KOPT-K1 (cell line): ENCODE measurements around the gene TSR1.

Source experiments
- H3K27ac ChIP-seq: fragments of 200-600 bp; sonication (generic); 2 replicates; pipeline ENCODE4 v1.5.1; 2016; ENCODE audit warnings: antibody characterized with exemption, mild to moderate bottlenecking, low read depth, low read length; ENCODE audit not compliant: poor library complexity, severe bottlenecking
- H3K36me3 ChIP-seq: fragments of 200-600 bp; sonication (generic); 2 replicates; pipeline ENCODE4 v1.5.1; 2017; ENCODE audit warnings: antibody characterized with exemption, mild to moderate bottlenecking, low read length, moderate library complexity; ENCODE audit not compliant: insufficient read depth
- H3K9me3 ChIP-seq: fragments of 200-600 bp; sonication (generic); 2 replicates; pipeline ENCODE4 v1.5.1; 2017; ENCODE audit warnings: antibody characterized with exemption, low read length, mild to moderate bottlenecking; ENCODE audit not compliant: insufficient read depth, poor library complexity, severe bottlenecking

TSR1 gene

DNA sequence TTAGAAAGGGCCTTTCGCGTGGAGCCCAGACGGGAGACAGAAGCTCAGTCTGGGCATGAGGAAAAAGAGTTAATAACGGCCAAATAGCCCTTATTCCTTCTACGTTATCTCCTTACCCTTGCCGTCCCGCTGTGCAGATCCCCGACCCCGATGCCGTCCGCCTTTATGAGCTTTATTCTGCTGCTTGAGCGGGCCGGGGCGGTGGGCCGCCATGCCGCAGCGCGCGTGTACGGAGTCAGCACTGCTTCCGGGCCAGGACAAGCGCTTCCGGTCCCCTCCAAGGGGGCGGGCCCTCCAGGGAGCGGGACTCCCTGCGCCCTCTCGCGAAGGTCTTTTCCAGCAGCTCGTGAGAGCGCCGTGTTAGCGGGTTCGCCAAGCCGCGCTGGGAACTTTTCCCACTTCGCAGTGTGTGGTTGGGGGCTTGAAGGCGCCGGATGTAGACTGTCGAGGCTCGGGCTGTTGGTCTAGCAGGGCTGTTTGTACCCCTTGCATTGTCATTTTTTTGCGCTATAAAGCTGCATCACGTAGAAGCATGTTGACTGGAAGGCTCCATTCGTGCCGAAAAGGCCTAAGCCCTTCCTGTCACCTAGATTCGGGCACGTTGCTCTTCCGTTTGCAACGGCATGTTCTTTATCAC is at the start of gene TSR1:
TSR1 (minus strand) TSS at position 243 of the 637 bp plus-strand sequence; CDS start at position 213, 30 bp downstream.
- H3K36me3 ChIP-seq: peaks cover 49% of the 10 kb centered on the region
- H3K9me3 ChIP-seq: no peaks in the 10 kb centered on the region
- H3K27ac ChIP-seq: peak within 1 kb of the TSS; percentile 80

DNA sequence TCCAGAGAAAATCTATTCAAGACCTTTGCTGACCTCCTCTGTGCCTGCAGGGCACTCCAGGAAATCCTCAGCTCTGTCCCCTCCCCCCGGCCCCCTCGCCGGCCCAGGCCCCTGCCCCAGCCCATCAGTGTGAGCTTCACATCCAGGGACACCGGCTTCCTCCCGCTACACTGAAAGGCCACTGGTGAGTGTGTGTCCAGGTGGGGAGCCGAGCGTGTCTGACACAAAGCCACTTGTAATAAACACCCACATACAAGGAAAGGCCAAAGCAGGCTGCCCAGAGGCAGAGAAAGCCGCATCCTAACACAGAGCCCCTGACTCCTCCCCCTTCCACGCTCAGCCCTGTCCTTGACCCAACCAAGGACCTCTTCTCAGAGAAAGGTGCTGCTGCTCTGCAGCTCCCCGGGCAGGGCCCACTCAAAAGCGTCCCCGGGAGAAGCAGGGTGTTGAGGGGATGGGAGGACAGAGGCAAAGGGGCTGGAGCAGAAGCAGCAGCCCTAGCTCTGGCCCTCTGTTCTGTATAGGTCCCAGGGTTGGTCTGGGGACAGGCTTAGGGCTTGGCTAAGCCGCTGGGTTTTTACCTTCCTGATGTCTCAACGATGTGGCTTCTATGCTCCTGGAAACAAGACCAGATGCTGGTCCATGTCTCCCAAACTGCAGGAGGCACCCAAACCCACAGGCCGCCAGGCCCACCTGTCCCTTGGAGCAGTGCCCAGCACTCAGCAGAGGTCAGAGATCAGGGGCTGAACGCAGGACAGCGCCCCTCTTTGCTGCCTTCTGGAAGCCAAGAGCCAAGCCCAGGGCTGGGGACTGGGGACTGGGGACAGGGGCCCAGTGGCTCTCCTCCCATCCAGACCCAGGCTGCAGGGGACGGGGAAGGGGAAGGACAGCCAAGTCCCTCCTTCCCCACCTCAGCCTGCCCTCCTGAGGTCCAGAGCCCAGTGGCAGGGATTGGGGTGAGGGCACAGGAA is 49.3 kb upstream of the TSR1 start:
- H3K27ac ChIP-seq: no peak overlapping the region
- no peaks in the 10 kb centered on the region for H3K9me3 ChIP-seq
- H3K36me3 ChIP-seq: peaks cover 12% of the 10 kb centered on the region; the same call in 1 of the 2 replicates

DNA sequence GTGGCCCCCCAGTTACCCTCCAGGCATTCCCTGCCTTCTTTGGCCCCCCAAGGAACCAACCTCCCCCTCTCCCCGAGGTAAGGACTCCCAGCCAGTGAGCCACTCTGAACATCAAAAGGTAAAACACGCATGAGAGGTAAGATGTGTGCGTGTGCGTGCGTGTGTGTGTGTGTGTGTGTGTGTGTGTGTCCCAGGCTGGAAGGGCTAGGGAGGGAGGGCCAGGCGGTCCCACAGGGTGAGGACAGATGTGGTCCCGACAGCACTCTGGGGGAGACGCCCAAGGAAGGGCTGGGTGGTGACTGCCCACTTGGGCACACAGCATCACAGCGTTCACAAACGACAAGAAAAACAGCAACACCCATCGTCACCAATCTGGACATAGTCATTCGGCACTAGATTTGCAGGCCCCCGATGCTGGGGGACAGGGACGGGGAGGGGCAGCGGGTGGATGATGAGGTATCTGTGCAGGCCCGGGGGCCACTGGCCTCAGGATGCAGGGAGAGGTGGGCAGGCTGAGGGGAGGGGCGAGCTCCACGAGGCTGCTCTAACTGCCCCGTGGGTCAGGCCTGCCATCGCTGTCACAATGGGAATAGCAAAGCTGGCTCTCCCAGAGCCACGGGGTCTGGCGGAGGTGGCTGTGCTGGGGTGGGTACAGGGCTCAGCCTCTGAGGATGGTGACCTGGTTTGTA is 48.3 kb upstream of the TSR1 start:
- Histone ChIP-seq H3K36me3 (peaks cover 20% of the 10 kb centered on the region; the same call in 1 of the 2 replicates), H3K27ac (no peak overlapping the region), H3K9me3 (no peaks in the 10 kb centered on the region)

DNA sequence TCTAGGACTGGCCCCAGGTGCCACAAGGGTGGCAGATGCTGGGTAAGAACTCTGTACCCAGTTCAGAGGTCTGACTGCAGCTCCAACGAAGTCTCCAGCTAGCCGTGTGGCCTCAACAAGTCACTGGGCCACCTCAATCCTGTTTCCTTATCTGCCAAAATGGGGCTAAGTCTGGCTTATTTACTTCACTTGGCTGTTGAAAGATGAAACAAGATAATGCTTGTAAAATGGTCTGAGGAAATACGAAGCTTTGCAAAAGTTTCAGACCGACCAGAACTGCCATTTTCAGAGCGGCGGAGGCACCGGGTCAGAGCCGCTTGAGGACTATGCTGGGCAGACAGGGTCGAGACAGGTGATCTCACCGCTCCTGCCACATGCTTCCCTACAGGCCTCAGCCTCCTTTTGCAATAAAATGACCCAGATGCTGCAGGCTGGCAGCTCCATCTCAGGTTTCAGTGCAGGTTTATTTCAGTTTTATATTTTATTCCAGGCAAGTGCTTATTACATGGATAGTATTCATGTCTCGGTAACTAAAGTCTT is 47.4 kb upstream of the TSR1 start:
- no peak overlapping the region for H3K27ac ChIP-seq
- peaks cover 29% of the 10 kb centered on the region; the same call in 1 of the 2 replicates for H3K36me3 ChIP-seq

DNA sequence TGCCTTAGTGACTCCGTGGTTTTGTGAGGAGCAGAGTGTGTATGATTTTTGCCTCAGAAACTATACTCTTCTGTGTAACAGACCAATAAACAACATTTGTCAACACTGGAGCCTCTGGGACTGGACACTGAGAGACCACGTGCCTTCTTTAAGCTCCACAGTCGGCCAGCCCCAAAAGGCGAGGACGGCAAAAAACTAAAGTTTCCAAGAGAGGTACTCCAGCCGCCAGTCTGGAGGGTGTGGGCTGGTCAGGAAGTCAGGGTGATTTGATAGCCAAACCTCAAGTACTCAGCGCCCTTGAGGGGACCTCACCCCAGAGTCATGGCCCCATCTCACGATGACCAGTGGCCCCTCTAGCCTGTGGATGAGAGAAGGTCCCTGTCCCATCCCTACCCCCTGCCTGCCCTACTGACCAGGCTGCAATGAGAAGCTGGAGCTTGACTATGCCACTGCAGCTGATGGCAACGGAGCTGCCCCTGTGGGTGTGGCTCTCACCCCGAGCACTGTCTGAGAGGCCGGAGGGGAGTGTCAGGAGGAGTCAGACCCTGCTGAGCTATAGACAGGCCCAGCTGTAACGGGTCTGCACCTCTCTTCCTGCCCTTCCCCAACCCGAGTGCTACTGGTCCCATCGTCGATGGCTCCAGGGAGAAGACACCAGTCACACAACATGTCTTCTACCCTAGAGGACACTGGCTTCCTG is 44.8 kb upstream of the TSR1 start:
- H3K27ac ChIP-seq: no peak overlapping the region
- peaks cover 53% of the 10 kb centered on the region for H3K36me3 ChIP-seq
- H3K9me3 ChIP-seq: no peaks in the 10 kb centered on the region

More for the DNA sequence above, 47.4 kb upstream of the TSR1 start:
- H3K9me3 ChIP-seq: no peaks in the 10 kb centered on the region

DNA sequence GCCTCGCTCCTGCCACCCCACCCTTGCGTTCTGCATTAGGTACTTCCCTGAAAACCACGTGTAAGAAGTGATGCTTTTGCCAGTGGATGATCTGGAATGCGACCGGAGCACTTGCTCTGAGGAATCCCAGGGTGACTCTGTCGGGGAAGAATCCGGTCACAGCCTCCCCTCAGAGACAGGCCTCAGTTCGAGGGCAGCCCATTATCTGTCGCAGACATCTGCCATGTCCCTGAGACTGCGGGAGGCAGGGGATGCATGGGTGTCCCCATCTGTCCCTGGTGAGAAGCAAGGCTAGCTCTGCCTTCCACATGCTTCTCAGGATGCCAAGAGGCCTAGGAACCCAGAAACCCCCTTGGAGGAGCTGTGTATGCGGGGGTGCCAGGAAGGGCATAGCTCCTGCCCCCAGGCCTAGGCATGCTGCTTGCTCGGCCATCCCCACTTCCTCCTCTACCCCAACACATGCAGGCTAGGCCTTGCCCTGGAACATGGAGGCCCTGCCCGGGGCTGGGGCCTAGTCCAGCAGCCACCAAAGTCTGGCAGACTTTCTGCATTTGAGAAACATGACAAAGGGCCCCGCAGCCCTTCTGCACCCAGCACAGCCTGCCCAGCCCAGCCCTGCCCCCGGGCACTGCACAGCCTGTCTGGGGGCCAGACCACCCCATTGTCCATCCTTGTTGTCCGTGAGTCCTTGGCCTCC is 44.1 kb upstream of the TSR1 start:
- Histone ChIP-seq H3K9me3 (no peaks in the 10 kb centered on the region), H3K36me3 (peaks cover 60% of the 10 kb centered on the region), H3K27ac (no peak overlapping the region)

DNA sequence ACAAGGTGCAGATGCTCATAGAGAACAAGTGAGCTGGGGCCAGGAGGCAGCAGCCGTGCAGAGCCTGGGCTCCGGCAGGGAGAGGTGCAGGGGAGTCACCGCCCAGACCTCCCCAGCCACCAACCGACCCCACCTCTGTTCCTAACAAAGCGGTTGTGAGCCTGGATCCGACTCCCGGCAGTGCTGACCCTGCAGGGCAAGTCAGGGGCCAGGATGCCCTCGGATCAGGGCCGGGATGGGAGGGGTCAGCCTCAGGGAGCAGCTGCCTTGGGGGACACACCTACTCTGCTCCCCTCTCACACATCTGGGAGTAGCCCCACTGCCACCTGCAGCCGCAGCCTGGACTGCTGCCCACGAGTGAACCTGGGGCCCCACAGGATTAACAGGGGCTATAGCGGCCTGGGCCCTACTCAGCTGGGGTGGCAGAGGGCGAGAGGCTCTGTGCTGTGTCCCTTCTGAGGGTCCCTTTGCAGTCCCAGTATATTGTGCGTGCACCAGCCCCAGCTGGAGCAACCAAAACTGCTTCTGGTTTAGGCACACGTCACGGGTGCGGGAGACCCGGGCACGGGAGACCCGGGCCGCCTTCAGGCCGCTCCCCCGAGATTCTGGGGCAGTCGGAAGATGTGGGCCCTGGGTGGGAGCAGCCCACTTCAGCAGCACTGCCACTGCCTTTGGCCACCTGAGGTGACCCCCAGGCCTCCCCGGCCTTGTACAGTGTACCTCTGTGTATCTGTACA is 43.4 kb upstream of the TSR1 start:
- H3K36me3 ChIP-seq: peaks cover 67% of the 10 kb centered on the region
- no peaks in the 10 kb centered on the region for H3K9me3 ChIP-seq
- H3K27ac ChIP-seq: no peak overlapping the region

DNA sequence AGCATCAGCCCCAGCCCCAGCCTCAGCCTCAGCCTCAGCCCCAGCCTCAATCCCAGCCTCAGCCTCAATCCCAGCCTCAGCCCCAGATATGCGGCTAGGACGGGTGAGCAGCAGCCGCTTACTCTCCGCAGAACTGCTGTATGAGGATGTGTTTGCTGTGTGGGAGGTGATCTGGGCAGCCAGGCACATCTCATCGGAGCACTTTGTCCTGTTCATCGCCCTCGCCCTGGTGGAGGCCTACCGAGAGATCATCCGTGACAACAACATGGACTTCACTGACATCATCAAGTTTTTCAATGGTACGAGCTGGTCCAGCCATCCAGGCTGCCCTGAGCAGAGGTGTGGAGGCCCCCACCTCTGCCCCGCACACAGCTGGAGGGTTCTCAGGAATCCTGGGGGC is 42.6 kb upstream of the TSR1 start:
- no peaks in the 10 kb centered on the region for H3K9me3 ChIP-seq
- H3K36me3 ChIP-seq: peaks cover 71% of the 10 kb centered on the region
- no peak overlapping the region for H3K27ac ChIP-seq

DNA sequence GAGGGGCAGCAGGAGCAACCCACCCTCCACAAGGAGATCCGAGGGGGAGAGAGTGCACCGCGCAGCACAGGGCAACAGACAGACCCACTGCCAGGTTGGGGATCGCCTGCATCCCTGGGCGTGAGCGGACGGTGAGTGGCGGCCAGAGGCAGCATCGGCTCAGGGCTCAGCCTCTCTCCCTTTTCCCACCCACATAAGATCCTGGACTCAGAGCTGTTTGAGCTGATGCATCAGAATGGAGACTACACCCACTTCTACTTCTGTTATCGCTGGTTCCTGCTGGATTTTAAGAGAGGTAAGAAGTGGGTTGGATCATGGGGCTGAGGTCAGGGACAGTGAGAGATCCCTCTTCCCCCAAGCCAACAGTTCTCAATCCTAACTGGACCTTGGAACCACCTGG is 41.4 kb upstream of the TSR1 start:
- Histone ChIP-seq H3K27ac (no peak overlapping the region), H3K9me3 (no peaks in the 10 kb centered on the region), H3K36me3 (peaks cover 83% of the 10 kb centered on the region)

DNA sequence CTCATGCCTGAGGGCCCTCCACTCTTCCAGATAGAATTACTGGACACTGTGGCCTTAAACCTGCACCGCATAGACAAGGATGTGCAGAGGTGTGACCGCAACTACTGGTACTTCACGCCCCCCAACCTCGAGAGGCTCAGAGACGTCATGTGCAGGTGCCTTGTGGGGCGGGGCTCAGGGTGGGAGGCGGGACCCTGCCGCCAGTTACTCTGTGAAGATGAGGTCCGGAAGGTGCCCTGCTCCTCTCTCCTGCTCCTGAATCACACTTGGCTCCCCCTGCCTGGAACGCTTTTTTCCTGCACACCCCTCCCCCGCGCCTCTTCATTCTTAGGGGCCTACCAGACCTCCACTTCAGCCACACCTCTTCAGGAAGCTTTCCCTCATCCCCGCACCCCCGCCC is 39.9 kb upstream of the TSR1 start:
- no peak overlapping the region for H3K27ac ChIP-seq
- no peaks in the 10 kb centered on the region for H3K9me3 ChIP-seq
- H3K36me3 ChIP-seq: peaks cover 90% of the 10 kb centered on the region

DNA sequence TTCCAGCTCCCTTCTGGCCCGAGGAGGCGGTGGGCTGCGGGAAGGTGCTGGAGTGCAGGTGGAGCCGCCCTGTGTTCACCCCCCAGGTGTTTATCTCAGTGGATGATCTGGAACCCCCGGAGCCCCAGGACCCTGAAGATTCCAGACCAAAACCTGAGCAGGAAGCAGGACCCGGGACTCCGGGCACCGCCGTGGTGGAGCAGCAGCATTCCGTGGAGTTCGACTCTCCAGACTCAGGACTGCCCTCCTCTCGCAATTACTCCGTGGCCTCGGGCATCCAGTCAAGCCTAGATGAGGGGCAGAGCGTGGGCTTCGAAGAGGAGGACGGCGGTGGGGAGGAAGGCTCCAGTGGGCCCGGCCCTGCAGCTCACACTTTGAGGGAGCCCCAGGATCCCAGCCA is 39.1 kb upstream of the TSR1 start:
- Histone ChIP-seq H3K9me3 (no peaks in the 10 kb centered on the region), H3K27ac (no peak overlapping the region), H3K36me3 (peaks cover 90% of the 10 kb centered on the region)

DNA sequence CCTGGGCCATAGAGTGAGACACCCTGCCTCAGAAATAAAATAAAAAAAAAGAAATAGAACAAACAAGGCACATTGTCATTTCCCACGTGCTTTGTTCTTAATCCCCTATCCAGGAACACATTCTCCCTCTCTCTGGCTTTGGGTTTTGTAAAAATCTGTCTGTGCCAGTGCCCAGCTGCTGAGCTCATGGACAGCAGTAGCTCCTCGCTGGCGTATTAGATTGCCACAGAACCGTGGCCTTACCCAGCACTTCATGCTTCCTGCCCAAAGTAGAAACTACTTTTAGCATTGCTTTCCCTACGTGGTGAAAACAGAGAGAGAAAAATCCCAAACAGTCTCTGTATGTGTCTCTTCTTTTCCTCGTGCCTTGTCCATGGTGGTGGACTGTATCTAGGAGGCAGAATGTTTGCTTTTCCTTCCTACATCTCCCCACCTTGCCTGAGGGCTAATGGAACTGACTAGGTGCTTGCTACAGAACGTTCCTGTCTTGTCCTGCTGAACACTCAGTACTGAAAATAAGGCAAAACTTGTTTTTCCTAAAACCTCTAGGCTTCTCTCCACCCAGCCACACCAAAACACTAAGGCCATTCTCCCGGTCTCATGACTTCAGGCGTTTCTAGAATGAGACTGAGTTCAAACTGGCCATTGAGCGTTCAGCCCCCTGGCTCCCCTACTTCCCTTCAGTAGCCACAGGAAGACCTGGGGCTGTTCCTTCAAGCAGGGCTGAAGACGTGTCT is 38.5 kb upstream of the TSR1 start:
- H3K27ac ChIP-seq: no peak overlapping the region
- H3K36me3 ChIP-seq: peaks cover 90% of the 10 kb centered on the region
- no peaks in the 10 kb centered on the region for H3K9me3 ChIP-seq

DNA sequence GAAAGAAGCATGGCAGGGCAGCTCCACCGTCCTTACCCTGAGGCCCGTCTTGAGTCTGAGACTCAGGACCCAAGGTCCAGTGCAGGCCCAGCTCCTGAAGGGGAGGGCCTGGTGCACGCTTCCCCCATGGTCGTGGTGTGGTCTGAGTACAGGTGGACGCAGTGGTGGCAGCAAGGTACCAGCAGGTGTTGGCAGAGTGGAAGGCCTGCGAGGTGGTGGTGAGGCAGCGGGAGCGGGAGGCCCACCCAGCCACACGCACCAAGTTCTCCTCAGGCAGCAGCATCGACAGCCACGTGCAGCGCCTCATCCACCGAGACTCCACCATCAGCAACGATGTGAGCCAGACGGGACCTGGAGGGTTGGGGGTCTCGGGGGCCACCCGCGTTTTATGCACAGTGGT is 36.9 kb upstream of the TSR1 start:
- Histone ChIP-seq H3K36me3 (peaks cover 77% of the 10 kb centered on the region), H3K9me3 (no peaks in the 10 kb centered on the region), H3K27ac (no peak overlapping the region)
